GM12801 (cell line): ENCODE data around the gene TMEM131L.

Source experiments
- TF ChIP-seq, protein P1 (sequence below): IDR thresholded peaks from one replicate; pipeline ENCODE4 v1.5.1; 2011; ENCODE audit warnings: control low read depth; ENCODE audit not compliant: insufficient read length; ENCODE audit errors: extremely low read depth

TMEM131L gene

GRCh38 chr4:153514001-153514526 is 47.9 kb downstream of the TMEM131L start:
- TF ChIP-seq, protein P1, sequence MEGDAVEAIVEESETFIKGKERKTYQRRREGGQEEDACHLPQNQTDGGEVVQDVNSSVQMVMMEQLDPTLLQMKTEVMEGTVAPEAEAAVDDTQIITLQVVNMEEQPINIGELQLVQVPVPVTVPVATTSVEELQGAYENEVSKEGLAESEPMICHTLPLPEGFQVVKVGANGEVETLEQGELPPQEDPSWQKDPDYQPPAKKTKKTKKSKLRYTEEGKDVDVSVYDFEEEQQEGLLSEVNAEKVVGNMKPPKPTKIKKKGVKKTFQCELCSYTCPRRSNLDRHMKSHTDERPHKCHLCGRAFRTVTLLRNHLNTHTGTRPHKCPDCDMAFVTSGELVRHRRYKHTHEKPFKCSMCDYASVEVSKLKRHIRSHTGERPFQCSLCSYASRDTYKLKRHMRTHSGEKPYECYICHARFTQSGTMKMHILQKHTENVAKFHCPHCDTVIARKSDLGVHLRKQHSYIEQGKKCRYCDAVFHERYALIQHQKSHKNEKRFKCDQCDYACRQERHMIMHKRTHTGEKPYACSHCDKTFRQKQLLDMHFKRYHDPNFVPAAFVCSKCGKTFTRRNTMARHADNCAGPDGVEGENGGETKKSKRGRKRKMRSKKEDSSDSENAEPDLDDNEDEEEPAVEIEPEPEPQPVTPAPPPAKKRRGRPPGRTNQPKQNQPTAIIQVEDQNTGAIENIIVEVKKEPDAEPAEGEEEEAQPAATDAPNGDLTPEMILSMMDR, result no peak

GRCh38 chr4:153514688-153515426 is 48.7 kb downstream of the TMEM131L start:
- TF ChIP-seq, protein P1, result no peak

GRCh38 chr4:153517159-153517558 is 51.0 kb downstream of the TMEM131L start:
- TF ChIP-seq, protein P1, result no peak

DNA sequence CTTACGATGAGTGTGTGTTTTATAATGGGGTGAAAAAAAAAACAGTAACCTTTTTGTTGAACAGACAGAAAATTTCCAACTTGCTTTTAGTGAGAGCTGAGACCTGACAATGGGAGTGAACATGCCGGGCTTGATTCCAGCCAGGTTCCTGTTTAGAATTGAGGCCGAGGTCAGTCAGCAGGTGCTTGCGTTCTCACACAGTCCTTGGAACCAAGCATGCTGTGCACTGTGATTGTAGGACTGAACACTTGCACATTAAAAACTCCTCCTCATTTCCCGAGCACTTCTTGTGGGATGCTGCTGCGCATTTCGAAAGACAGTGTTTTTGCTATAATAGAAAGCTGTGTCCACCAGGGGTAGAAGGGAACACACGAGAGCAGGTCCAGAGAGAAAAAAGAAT is 51.8 kb downstream of the TMEM131L start:
- TF ChIP-seq, protein P1, result no peak

- TF ChIP-seq, protein P1, result no peak
Measured at GRCh38 chr4:153518637-153519389, 52.7 kb downstream of the TMEM131L start.

GRCh38 chr4:153519687-153520086 is 53.5 kb downstream of the TMEM131L start:
- TF ChIP-seq, protein P1, result no peak

DNA sequence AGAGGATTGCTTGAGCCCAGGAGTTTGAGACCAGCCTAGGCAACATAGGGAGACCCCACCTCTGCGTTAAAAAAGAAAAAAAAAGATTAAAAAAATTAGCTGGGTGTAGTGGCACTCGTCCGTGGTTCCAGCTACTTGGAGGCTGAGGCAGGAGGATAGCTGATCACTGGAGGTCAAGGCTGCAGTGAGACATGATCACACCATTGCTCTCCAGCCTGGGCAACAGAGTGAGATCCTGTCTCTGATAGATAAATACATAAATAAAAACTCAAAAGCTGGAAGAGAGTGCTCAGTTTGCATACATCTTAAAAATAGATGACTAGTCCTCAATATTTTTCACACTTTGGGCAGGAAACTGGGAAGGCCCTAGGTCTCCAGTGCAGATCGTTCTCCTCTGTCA is 54.1 kb downstream of the TMEM131L start:
- TF ChIP-seq, protein P1, result no peak
